ENCODE data around the gene LPO. TPM values are rescaled to one million over a fixed set of nuclear protein-coding genes. Genes with fewer than 3 reads are reported as not detected.

Gene LPO
- total and polyA plus RNA-seq, 9 of the 15 experiments (the other 6 are each of a cell fraction or from before 2014, with no cell fraction given) = 0.07 to 0.11 TPM; not detected in 7

GRCh38 chr17:58268774-58269556, 30.6 kb downstream of the LPO start:
- CTCF ChIA-PET (ENCODE audit: low intra/inter-chr PET ratio) = no interaction called here
- POLR2A ChIA-PET = no interaction called here
- H3K27ac ChIP-seq (ENCODE audit: extremely low read depth, low read depth, low read length) = no peak overlapping the region; the same call in 2 of the 3 replicates
- no peak overlapping the region for H2AFZ ChIP-seq (ENCODE audit: low read depth, low read length)
- peaks cover 5% of the 10 kb centered on the region for H4K20me1 ChIP-seq (replicated peaks; ENCODE audit: control insufficient read depth, insufficient read depth, low read length)
- no peaks in the 10 kb centered on the region for H3K79me2 ChIP-seq (ENCODE audit: control insufficient read depth, insufficient read depth, low read length)
- intact Hi-C loops (cut with micrococcal nuclease) = no loop called here
- no peaks in the 10 kb centered on the region for H3K36me3 ChIP-seq (ENCODE audit: control insufficient read depth, insufficient read depth, low read length)
- in situ Hi-C loops (cut with MboI) = no loop called here
- TF ChIP-seq SUPT5H (IDR thresholded peaks at IDR 0.05) = no peak
- TF ChIP-seq ETV5 (CRISPR knock-in tag; IDR thresholded peaks at IDR 0.05; ENCODE audit: low read depth) = no peak
- TF ChIP-seq DPF2 (IDR thresholded peaks at IDR 0.05) = no peak
- TF ChIP-seq ZNF778 (CRISPR knock-in tag; IDR thresholded peaks at IDR 0.05) = no peak
- TF ChIP-seq ZNF23 (CRISPR knock-in tag; IDR thresholded peaks at IDR 0.05) = no peak
- TF ChIP-seq FOXK2 (conservative IDR thresholded peaks at IDR 0.05 in 1 of 2, IDR thresholded peaks at IDR 0.05 in 1 of 2; ENCODE audit: low read depth in 2 of 2) = no peak
- TF ChIP-seq, protein P1, sequence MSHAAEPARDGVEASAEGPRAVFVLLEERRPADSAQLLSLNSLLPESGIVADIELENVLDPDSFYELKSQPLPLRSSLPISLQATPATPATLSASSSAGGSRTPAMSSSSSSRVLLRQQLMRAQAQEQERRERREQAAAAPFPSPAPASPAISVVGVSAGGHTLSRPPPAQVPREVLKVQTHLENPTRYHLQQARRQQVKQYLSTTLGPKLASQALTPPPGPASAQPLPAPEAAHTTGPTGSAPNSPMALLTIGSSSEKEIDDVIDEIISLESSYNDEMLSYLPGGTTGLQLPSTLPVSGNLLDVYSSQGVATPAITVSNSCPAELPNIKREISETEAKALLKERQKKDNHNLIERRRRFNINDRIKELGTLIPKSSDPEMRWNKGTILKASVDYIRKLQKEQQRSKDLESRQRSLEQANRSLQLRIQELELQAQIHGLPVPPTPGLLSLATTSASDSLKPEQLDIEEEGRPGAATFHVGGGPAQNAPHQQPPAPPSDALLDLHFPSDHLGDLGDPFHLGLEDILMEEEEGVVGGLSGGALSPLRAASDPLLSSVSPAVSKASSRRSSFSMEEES (CRISPR knock-in tag; IDR thresholded peaks at IDR 0.05) = no peak
- TF ChIP-seq PTBP1 (IDR thresholded peaks at IDR 0.05; ENCODE audit: low read depth, low read length) = no peak
- no peak for TF ChIP-seq SMARCA5 (IDR thresholded peaks at IDR 0.05)
- TF ChIP-seq ZBTB17 (CRISPR knock-in tag; IDR thresholded peaks at IDR 0.05) = no peak
- TF ChIP-seq CBX8 (IDR thresholded peaks at IDR 0.05; ENCODE audit: borderline replicate concordance, extremely low read depth, low read depth, low read length, poor library complexity, severe bottlenecking) = no peak
- TF ChIP-seq BMI1 (IDR thresholded peaks at IDR 0.05; ENCODE audit: low read length) = no peak
- no peak for TF ChIP-seq CC2D1A (IDR thresholded peaks at IDR 0.05)
- TF ChIP-seq POLR3A (IDR thresholded peaks at IDR 0.05; ENCODE audit: borderline replicate concordance, extremely low read depth, insufficient read depth, insufficient read length) = no peak
- no peak for TF ChIP-seq PRMT5 (CRISPR knock-in tag; IDR thresholded peaks at IDR 0.05)
- TF ChIP-seq PCBP1 (IDR thresholded peaks at IDR 0.05; ENCODE audit: low read depth, low read length, poor library complexity, severe bottlenecking) = no peak
- TF ChIP-seq SIRT6 (IDR thresholded peaks at IDR 0.05; ENCODE audit: low read depth, low read length) = no peak
- no TSS peak for BruUV-seq (replicated peaks)
- no peaks in the 10 kb centered on the region for H3K9me1 ChIP-seq (ENCODE audit: control insufficient read depth, insufficient read depth, low read length)
- WGBS (ENCODE audit: insufficient coverage, low coverage, missing lambda C conversion rate) = 1% methylated on average over 6 of the region's 6 CpGs
- peaks cover 5 to 6% of the 10 kb centered on the region in 2 experiments; a peak in 3 of 5 replicates for H3K4me1 ChIP-seq (replicated peaks in 1 of 2; ENCODE audit: control insufficient read depth in 2 of 2, insufficient read depth in 2 of 2, low read length in 2 of 2)
- H3K27me3 ChIP-seq (ENCODE audit: control insufficient read depth in 2 of 2, insufficient read depth in 2 of 2, low read length in 2 of 2) = peaks cover 37 to 84% of the 10 kb centered on the region in 2 experiments
- no peak overlapping the region for H3K9ac ChIP-seq (ENCODE audit: insufficient read depth in 1 of 2, low read depth in 2 of 2, low read length in 2 of 2)
- ATAC-seq (no peak), FAIRE-seq (no peak), DNase-seq (ENCODE audit: extremely low read depth in 1 of 4, low spot score in 3 of 4) (peak in 1 of 4 experiments; percentile 3)
- H3K4me2 ChIP-seq (ENCODE audit: insufficient read depth, low read length) = no peak overlapping the region
- H3K9me3 ChIP-seq (replicated peaks; ENCODE audit: control insufficient read depth, insufficient read depth, low read depth, low read length) = no peaks in the 10 kb centered on the region
- no peak overlapping the region for H3K4me3 ChIP-seq

Data from K562 (cell line).